Stimulated activated naive CD8-positive, alpha-beta T cell treated with anti-CD3 and anti-CD28 coated beads, Interleukin-15, Interleukin-2, amounts not matched to agents 100 ng/mL and 50 ng/mL, for 24 hours (primary cell): ENCODE results near the gene ARHGAP42.

Experiments used
- H3K27ac Mint-ChIP-seq: one replicate; pipeline ENCODE4 v1.8.0; 2021; ENCODE audit warnings: mild to moderate bottlenecking, mixed read lengths
- H3K27me3 Mint-ChIP-seq: one replicate; pipeline ENCODE4 v1.8.0; 2021; ENCODE audit warnings: mixed read lengths
- H3K36me3 Mint-ChIP-seq: one replicate; pipeline ENCODE4 v1.8.0; 2021; ENCODE audit warnings: low read depth, mixed read lengths
- H3K4me1 Mint-ChIP-seq: one replicate; pipeline ENCODE4 v1.8.0; 2021; ENCODE audit warnings: low read depth, mixed read lengths
- H3K4me3 Mint-ChIP-seq: one replicate; pipeline ENCODE4 v1.8.0; 2021; ENCODE audit warnings: mild to moderate bottlenecking, mixed read lengths
- H3K9me3 Mint-ChIP-seq: one replicate; pipeline ENCODE4 v1.8.0; 2021; ENCODE audit warnings: mixed read lengths

The ARHGAP42 gene

DNA sequence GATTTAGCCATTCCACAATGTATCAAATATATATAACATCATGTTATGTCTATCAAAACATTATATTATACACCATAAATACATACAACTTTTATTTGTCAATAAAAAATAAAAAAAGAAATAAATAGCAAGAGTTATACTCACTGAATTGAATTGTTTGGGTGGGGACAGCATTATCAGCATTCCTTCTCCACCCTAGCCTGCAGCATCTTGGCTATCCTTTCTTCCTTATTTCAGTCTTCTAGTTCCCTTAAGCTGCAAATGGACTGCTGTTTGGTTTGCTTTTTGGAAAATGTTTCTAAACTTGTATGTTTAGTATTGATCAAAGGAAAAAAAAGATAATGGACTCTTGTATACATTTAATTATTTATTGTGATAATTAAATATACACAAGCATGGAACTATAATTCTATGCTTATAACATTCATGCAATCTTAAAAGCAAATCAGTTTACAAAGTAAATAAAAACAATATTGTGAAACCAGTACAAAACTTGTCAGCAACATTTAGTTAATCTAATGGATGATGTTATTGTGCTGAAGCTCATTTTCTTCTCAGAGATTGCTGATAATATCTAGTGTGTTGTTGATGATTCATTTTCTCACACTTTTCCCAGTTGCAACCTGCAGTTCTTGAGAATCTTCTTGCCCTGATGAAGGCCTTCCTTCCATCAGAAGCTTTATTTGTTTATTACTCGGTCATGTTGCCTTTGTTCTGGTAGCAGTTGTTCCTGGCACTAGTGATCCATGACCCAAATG is 5.0 kb downstream of the ARHGAP42 start:
- Mint-ChIP-seq H3K9me3 (no peaks in the 10 kb centered on the region), H3K4me3 (no peak overlapping the region), H3K36me3 (no peaks in the 10 kb centered on the region), H3K4me1 (peaks cover 9% of the 10 kb centered on the region), H3K27me3 (peaks cover 19% of the 10 kb centered on the region), H3K27ac (no peak overlapping the region)

- Mint-ChIP-seq H3K4me1 (no peaks in the 10 kb centered on the region), H3K27me3 (no peaks in the 10 kb centered on the region), H3K27ac (no peak overlapping the region), H3K4me3 (no peak overlapping the region), H3K36me3 (no peaks in the 10 kb centered on the region), H3K9me3 (no peaks in the 10 kb centered on the region)
Observed at GRCh38 chr11:100695911-100696310, 8.8 kb downstream of the ARHGAP42 start.

- H3K4me3 Mint-ChIP-seq = no peak overlapping the region
- H3K9me3 Mint-ChIP-seq = no peaks in the 10 kb centered on the region
- H3K36me3 Mint-ChIP-seq = no peaks in the 10 kb centered on the region
- no peaks in the 10 kb centered on the region for H3K27me3 Mint-ChIP-seq
- no peak overlapping the region for H3K27ac Mint-ChIP-seq
- H3K4me1 Mint-ChIP-seq = no peaks in the 10 kb centered on the region
Observed at GRCh38 chr11:100703139-100703538, 16.1 kb downstream of the ARHGAP42 start.

GRCh38 chr11:100703801-100704575 is 16.9 kb downstream of the ARHGAP42 start:
- H3K36me3 Mint-ChIP-seq = no peaks in the 10 kb centered on the region
- H3K9me3 Mint-ChIP-seq = no peaks in the 10 kb centered on the region
- H3K4me1 Mint-ChIP-seq = no peaks in the 10 kb centered on the region
- H3K27ac Mint-ChIP-seq = no peak overlapping the region
- H3K4me3 Mint-ChIP-seq = no peak overlapping the region
- no peaks in the 10 kb centered on the region for H3K27me3 Mint-ChIP-seq

DNA sequence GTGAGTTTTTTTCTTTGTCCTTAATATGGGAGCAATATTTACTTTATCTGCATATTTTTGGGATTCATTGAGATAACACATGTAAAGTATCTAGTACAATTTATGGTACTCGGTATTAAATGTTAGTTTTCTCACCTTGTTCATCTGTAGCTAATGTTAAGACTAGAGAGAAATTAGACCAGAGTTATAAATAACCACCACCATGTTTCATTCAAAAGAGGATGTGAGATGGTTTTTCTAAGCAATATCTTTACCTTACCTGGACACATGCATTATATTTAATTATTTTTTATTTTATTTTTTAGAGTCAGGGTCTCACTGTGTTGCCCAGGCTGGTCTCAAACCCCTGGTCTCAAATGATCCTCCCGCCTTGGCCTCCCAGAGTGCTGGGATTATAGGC is 18.4 kb downstream of the ARHGAP42 start:
- Mint-ChIP-seq H3K27me3 (no peaks in the 10 kb centered on the region), H3K4me3 (no peak overlapping the region), H3K4me1 (no peaks in the 10 kb centered on the region), H3K9me3 (no peaks in the 10 kb centered on the region), H3K27ac (no peak overlapping the region), H3K36me3 (no peaks in the 10 kb centered on the region)

GRCh38 chr11:100706179-100706578 is 19.1 kb downstream of the ARHGAP42 start:
- Mint-ChIP-seq H3K27me3 (no peaks in the 10 kb centered on the region), H3K4me3 (no peak overlapping the region)

GRCh38 chr11:100709233-100709957 is 22.3 kb downstream of the ARHGAP42 start:
- Mint-ChIP-seq H3K27ac (no peak overlapping the region), H3K4me3 (no peak overlapping the region), H3K9me3 (no peaks in the 10 kb centered on the region), H3K36me3 (no peaks in the 10 kb centered on the region), H3K27me3 (no peaks in the 10 kb centered on the region), H3K4me1 (no peaks in the 10 kb centered on the region)

More at GRCh38 chr11:100706179-100706578, 19.1 kb downstream of the ARHGAP42 start:
- Mint-ChIP-seq H3K9me3 (no peaks in the 10 kb centered on the region), H3K27ac (no peak overlapping the region), H3K4me1 (no peaks in the 10 kb centered on the region), H3K36me3 (no peaks in the 10 kb centered on the region)

DNA sequence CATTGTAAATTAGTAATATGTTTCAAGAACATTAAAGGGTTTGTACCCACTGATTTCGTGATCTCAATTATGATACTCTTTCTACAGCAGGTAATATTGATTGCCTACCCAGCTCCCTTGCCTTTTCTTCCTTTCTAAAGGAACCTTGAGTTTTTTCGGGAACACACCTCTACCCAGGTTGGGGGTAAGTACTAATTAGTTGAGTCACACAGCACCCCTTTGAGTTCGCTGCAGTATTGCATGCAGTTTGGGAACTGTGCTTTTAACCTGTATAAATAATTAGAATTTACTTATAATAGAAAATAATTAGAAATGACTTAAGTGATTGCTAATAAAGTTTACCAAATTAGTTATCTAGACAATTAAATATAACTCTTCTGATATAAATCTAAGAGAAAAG is 24.9 kb downstream of the ARHGAP42 start:
- no peaks in the 10 kb centered on the region for H3K9me3 Mint-ChIP-seq
- H3K27ac Mint-ChIP-seq = no peak overlapping the region
- no peaks in the 10 kb centered on the region for H3K27me3 Mint-ChIP-seq

GRCh38 chr11:100712583-100712982 is 25.5 kb downstream of the ARHGAP42 start:
- no peaks in the 10 kb centered on the region for H3K4me1 Mint-ChIP-seq
- no peak overlapping the region for H3K27ac Mint-ChIP-seq
- H3K36me3 Mint-ChIP-seq = no peaks in the 10 kb centered on the region

More for the DNA sequence above, 24.9 kb downstream of the ARHGAP42 start:
- Mint-ChIP-seq H3K4me3 (no peak overlapping the region), H3K36me3 (no peaks in the 10 kb centered on the region), H3K4me1 (no peaks in the 10 kb centered on the region)

DNA sequence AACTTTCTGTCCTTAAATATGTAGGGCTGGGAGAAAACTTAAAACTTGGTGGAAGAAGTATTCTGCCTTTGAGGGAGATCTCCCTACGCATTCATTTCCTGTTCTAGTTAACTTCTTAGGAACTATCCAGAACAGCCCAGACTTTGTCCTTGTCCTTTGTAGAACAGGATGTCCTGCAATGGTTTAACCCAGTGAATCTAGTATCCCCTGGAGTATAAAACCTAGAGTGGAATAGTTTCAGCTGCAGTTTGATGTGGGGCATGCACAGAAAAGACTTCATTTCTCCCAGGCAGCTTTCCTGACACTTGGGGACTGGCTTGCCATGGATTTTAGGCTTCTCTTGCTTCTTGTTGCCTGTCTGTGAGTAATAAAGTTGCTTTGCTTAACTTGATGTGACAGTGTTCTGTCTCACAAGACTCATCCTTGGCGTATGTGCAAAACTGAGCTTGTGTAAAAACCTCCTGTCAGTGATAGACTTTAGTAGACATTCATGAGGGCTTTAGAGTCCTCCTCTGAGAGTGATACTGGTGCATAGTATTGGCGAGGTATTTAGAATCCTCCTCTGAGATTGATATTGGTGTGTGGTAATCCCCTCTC is 28.2 kb downstream of the ARHGAP42 start:
- Mint-ChIP-seq H3K27me3 (no peaks in the 10 kb centered on the region), H3K27ac (no peak overlapping the region), H3K4me3 (no peak overlapping the region), H3K4me1 (no peaks in the 10 kb centered on the region), H3K36me3 (no peaks in the 10 kb centered on the region), H3K9me3 (no peaks in the 10 kb centered on the region)

More at GRCh38 chr11:100712583-100712982, 25.5 kb downstream of the ARHGAP42 start:
- no peaks in the 10 kb centered on the region for H3K9me3 Mint-ChIP-seq
- H3K27me3 Mint-ChIP-seq = no peaks in the 10 kb centered on the region
- no peak overlapping the region for H3K4me3 Mint-ChIP-seq

GRCh38 chr11:100716838-100717237 is 29.8 kb downstream of the ARHGAP42 start:
- H3K4me1 Mint-ChIP-seq = no peaks in the 10 kb centered on the region
- H3K9me3 Mint-ChIP-seq = peaks cover 5% of the 10 kb centered on the region
- no peaks in the 10 kb centered on the region for H3K27me3 Mint-ChIP-seq
- no peak overlapping the region for H3K4me3 Mint-ChIP-seq
- H3K36me3 Mint-ChIP-seq = no peaks in the 10 kb centered on the region
- H3K27ac Mint-ChIP-seq = no peak overlapping the region

DNA sequence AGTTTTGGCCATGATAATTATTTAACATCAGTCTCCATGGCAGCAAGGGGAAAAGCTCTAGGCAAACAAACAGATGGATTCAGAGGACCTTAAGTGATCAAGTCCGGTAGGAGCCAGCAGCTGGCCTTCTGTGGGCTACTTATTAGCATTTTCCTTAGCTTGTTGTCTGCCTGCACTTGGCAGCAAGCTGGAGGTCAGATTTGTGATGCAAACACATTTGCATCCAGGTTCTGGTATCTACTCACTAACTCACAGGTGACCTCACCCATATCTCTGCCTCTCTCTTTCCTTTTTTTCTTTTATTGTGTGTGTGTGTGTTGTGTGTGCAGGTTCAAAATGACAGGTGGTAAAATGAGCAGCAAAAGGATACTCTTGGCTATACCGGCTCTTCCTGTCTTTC is 32.3 kb downstream of the ARHGAP42 start:
- Mint-ChIP-seq H3K36me3 (no peaks in the 10 kb centered on the region), H3K4me1 (no peaks in the 10 kb centered on the region), H3K27me3 (no peaks in the 10 kb centered on the region), H3K4me3 (no peak overlapping the region), H3K27ac (no peak overlapping the region), H3K9me3 (peaks cover 5% of the 10 kb centered on the region)

- peaks cover 5% of the 10 kb centered on the region for H3K9me3 Mint-ChIP-seq
- H3K36me3 Mint-ChIP-seq = no peaks in the 10 kb centered on the region
Observed at GRCh38 chr11:100719809-100720221, 32.7 kb downstream of the ARHGAP42 start.

GRCh38 chr11:100726680-100727079 is 39.6 kb downstream of the ARHGAP42 start:
- Mint-ChIP-seq H3K9me3 (no peaks in the 10 kb centered on the region), H3K36me3 (no peaks in the 10 kb centered on the region), H3K4me3 (no peak overlapping the region), H3K4me1 (no peaks in the 10 kb centered on the region), H3K27ac (no peak overlapping the region), H3K27me3 (no peaks in the 10 kb centered on the region)

More at GRCh38 chr11:100719809-100720221, 32.7 kb downstream of the ARHGAP42 start:
- no peak overlapping the region for H3K4me3 Mint-ChIP-seq
- H3K27me3 Mint-ChIP-seq = no peaks in the 10 kb centered on the region
- H3K27ac Mint-ChIP-seq = no peak overlapping the region
- H3K4me1 Mint-ChIP-seq = no peaks in the 10 kb centered on the region
